Measurements from ENCODE around the gene MSH5.
"Not testable (repeated sequence)": the region's sequence is repeated elsewhere in the genome, so short reads cannot be mapped to it uniquely, and the experiment has no call there.

The MSH5 gene

DNA sequence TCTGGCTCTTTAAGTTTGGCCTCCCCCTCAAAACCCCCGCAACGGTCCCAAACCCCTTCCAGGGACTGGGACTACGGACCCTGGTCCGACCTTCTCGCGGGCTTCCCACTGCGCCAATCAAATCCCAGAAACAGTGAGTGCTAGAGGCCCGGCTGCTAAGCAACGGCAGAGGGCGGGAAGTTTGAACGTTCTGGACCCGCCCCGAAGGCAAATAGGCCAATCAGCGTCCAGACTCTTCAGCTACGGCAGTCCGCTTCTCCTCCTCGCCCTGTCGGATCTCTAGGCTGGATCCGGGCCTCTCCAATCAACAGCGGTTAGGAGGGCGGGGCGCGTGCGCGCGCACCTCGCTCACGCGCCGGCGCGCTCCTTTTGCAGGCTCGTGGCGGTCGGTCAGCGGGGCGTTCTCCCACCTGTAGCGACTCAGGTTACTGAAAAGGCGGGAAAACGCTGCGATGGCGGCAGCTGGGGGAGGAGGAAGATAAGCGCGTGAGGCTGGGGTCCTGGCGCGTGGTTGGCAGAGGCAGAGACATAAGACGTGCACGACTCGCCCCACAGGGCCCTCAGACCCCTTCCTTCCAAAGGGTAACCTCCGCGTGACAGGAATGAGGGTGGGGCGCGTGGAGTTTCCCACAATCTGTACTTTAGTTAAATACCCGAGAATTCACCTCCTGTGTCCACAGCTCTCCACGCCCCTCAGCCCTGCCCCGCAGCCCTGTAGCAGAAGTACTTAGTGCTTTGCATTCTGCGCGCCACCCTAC is at the start of gene MSH5:
MSH5 (plus strand) TSS at position 367 of the 758 bp plus-strand sequence. CDS start 462 bp downstream, outside the sequence.
- DNase-seq = peak; percentile 99

- DNase-seq = no peak
Observed at GRCh38 chr6:31690231-31691077, 49.4 kb upstream of the MSH5 start.

DNA sequence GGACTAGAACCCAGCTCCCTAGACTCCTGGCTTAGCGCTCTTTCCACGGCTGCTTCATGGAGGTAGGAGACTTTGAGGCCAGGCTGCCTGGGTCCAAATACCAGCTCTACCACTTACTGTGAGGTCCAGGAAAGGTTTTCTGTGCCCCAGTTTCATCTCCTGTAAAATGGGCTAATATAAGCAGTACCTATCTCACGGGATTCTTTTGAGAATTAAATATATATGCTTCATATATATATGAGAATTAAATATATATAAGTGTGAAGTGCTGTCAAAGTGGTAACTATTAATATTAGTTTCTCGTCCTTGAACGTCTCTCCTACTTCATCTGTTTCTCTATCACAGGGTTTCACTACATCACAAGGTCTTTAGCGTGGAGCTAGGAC is 48.7 kb upstream of the MSH5 start:
- no peak for DNase-seq

- DNase-seq = no peak
Observed at GRCh38 chr6:31691564-31692108, 48.2 kb upstream of the MSH5 start.

GRCh38 chr6:31692353-31692752 is 47.5 kb upstream of the MSH5 start:
- no peak for DNase-seq

DNA sequence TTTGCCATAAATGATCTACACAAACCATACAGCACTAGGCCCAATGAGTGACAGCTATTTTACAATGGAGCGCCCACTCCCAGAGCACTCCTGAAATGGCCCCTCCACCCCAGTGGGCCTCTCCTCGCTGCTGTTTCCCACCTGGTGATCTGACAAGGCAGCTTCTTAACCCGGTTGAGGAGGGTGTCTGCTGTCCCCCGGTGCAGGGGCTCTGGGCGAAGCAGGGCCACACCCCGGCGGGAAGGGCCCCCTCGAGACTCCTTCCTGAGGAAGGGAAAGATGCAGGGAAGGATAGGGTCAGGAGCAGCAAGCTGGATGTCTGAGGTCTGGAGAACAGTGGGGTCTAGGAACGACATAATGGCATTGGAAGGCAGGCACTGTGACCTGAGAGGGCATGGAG is 46.9 kb upstream of the MSH5 start:
- DNase-seq = no peak

GRCh38 chr6:31693535-31693934 is 46.3 kb upstream of the MSH5 start:
- no peak for DNase-seq

DNA sequence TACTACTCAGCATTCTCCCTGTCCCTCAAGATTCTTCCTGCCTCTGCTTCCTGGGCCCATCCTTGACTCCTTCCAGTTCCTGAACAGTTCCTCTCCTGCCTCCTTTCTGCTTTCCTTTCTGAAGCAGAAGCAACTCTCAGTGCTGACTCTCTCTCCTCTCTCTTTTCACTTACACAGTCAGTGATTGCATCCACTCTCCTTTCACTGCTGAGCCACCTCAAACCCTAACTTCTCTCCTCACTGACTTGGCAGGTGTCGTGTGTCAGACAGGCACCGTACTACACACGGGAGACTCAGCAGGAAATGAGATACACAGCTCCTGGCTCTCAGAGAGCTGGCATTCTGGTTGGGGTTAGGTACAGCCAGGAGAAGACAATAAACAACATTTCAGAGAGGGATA is 42.2 kb upstream of the MSH5 start:
- no peak for DNase-seq

GRCh38 chr6:31700740-31701401 is 38.9 kb upstream of the MSH5 start:
- DNase-seq = no peak

- DNase-seq = no peak
Observed at GRCh38 chr6:31701666-31702404, 38.0 kb upstream of the MSH5 start.

GRCh38 chr6:31702405-31702818 is 37.4 kb upstream of the MSH5 start:
- no peak for DNase-seq

- DNase-seq = peak; percentile 98
Observed at GRCh38 chr6:31702819-31703716, 36.7 kb upstream of the MSH5 start, which contains the start of gene ABHD16A. TSS of gene ABHD16A (minus strand) at chr6:31703324. CDS start at chr6:31703281, 43 bp downstream.

GRCh38 chr6:31705931-31706330 is 33.9 kb upstream of the MSH5 start:
- no peak for DNase-seq

DNA sequence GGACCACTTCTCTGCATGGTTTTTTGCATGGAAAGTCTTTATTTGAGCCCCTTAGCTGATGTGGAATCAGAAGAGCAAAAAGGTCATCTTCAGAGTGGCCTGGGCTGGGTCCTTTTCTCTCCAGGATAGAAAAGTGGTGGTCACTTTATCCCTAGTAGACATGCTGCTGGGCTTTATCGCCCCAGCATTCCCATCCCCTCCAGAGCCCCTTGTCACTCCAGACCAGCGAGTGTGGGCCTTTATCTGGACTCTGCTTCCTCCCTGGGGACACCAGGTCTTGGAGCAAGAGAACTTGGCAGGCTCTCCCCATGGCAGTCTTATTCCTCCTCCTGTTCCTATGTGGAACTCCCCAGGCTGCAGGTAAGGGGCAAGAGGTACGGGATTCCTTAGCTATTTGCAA is 33.2 kb upstream of the MSH5 start, which contains the start of gene LY6G6F:
LY6G6F (plus strand) TSS at position 268 of the 400 bp plus-strand sequence; CDS start at position 309, 41 bp downstream.
- DNase-seq = no peak

DNA sequence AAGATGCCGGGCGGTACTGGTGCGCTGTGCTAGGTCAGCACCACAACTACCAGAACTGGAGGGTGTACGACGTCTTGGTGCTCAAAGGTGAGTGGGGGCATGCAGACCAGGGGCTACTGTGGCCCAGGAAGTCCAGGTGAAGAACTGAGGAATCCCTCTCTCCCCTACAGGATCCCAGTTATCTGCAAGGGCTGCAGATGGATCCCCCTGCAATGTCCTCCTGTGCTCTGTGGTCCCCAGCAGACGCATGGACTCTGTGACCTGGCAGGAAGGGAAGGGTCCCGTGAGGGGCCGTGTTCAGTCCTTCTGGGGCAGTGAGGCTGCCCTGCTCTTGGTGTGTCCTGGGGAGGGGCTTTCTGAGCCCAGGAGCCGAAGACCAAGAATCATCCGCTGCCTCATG is 32.1 kb upstream of the MSH5 start:
- no peak for DNase-seq

DNA sequence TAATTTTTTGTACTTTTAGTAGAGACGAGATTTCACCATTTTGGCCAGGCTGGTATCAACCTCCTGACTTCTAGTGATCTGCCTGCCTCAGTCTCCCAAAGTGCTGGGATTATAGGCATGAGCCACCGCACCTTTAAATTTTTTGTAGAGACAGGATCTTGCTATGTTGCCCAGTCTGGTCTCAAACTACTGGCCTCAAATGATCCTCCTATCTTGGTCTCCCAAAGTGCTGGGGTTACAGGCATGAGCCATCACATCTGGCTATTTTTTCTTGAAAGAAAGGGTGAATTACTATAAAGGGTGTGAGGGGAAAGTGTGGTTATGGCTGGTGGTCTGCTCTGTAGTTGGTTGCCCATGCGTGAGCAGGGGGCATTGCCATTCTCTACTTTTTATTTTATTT is 31.6 kb upstream of the MSH5 start:
- no peak for DNase-seq

DNA sequence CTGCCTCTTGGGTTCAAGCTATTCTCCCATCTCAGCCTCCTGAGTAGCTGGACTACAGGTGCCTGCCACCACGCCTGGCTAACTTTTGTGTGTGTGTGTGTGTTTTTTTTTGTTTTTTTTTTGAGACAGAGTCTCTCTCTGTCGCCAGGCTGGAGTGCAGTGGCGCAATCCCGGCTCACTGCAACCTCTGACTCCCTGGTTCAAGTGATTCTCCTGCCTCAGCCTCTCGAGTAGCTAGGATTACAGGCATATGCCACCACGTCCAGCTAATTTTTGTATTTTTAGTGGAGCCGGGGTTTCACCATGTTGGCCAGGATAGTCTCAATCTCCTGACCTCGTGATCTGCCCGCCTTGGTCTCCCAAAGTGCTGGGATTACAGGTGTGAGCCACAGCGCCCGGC is 30.6 kb upstream of the MSH5 start:
- not testable (repeated sequence) for DNase-seq

GRCh38 chr6:31710523-31711219 is 29.1 kb upstream of the MSH5 start:
- no peak for DNase-seq

GRCh38 chr6:31711233-31711632 is 28.6 kb upstream of the MSH5 start:
- no peak for DNase-seq

- no peak for DNase-seq
Observed at GRCh38 chr6:31712296-31712695, 27.5 kb upstream of the MSH5 start.

DNA sequence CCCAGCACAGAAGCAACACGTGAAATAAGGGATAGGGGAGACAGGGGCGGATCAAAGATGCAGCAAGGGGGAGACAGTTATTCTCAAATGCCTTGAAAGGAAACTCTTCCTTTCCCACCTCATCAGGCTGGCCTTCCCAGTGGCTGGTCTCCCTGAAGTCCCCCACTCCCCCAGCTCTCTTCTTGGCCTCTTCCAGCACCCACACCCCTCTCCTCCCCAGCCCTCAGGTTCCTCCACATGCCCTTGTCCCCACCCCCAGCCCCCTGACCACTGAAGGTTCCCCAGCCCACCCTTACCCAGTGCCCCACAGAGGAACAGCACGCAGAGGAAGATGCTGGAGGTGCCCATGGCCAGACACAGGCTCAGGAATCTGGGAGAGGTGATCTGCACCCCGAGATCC is 26.3 kb upstream of the MSH5 start:
- DNase-seq = no peak
